ENCODE measurements around the gene TPSD1.

- TF ChIP-seq POLR2A (conservative IDR thresholded peaks at IDR 0.05) (no peak), SIN3B (IDR thresholded peaks at IDR 0.05; ENCODE audit: low read depth) (no peak)
These were observed 32.3 kb downstream of the TPSD1 start for GRCh38 chr16:1287982-1288670.
